ENCODE data around the gene OPCML.

GRCh38 chr11:132822276-132822675 is 710.0 kb downstream of the OPCML start:
- TF ChIP-seq CTCF (conservative IDR thresholded peaks at IDR 0.05) (no peak), EZH2 (IDR thresholded peaks at IDR 0.05; ENCODE audit: low read depth) (no peak)

All from PC-9 (cell line).